Endometrium (tissue), 2 donors: Measurements from ENCODE around the gene PTP4A1.

ENCODE experiments used
- FAIRE-seq: peaks from 2 replicates; lab custom pipeline; 2012; peaks lifted over from hg19 to GRCh38; lab: Jason Lieb, UNC
- donor health status: control.
- donor health status: control.

The PTP4A1 gene

GRCh38 chr6:63556369-63556768 lies 15.9 kb upstream of the PTP4A1 start:
- no peak for FAIRE-seq

GRCh38 chr6:63558278-63558677 lies 14.0 kb upstream of the PTP4A1 start:
- no peak for FAIRE-seq

DNA sequence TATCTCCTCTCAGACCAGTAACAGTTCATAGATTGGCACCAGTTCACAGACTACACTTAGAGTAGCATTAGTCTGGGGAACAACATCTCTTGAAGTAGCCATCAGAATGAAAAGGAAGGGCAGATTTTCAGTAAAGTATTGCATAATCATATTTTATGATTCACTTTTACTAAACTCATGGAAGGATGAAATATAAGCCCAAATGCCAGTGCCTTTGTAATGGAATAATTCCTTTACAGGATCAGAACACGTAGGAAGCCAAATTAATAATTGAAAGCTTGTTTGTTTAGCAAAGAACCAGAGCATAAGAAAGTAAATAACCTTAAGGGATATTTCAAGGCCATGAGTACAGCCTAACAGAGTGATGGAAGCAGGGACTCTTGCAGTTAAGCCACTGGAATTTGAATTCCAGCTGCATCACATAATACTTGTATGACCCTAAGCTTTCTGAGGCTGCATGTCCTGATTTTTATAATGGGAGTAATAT lies 11.4 kb upstream of the PTP4A1 start:
- no peak for FAIRE-seq

DNA sequence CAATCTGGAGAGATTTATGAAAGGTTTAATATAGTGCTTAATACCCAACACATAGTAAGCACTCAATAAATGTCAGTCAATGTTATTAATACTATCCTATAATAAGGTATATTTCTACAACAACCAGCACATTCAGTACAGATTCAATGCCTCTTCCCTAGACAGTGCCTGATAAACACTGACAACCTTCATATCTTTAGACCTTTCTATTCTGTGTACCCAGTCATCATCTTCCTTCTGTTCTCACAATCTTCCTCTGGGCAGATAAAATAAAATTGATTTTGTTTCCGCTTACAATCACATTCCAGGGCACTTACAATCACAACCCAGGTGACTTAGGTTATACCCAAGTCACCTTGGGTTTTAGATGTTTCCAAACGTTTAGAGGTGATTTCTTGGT lies 11.0 kb upstream of the PTP4A1 start:
- FAIRE-seq, result no peak

DNA sequence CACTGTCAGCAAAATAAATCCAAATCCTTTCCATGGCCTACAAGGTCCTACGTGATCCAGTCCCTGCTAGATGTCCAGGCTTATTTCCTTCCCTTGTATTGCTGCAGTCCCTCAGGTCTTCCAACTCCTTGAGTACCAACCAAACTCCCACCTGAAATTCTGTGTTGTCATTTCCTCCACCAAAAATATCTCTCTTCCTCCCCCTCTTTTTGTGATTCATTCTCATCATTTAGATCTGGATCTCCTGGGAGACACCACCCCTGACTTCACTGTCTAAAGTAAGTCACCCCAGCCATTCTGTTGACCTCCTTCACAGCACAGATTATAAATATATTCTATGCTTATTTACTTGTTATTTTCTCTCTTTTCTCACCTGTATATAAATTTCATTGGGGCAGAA lies 9.0 kb upstream of the PTP4A1 start:
- no peak for FAIRE-seq

GRCh38 chr6:63565058-63565726 lies 7.1 kb upstream of the PTP4A1 start:
- no peak for FAIRE-seq

- no peak for FAIRE-seq
Observed at GRCh38 chr6:63565727-63566596, 6.3 kb upstream of the PTP4A1 start.

DNA sequence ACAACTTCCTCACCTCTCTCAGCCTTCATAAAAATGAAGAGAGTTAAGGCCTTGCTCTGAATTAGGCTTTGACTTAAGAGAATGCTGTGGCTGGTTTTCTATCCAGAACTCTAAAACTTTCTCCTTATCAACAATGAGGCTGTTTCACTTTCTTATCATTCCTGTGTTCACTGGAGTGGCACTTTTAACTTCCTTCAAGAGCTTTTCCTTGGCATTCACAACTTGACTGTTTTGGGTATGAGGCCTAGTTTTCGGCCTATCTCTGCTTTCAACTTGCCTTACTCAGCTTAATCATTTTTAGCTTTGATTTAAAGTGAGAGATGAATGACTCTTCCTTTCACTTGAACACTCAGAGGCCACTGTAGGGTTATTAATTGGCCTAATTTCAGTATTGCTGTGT lies 4.3 kb upstream of the PTP4A1 start:
- FAIRE-seq, result no peak

- FAIRE-seq, result no peak
Observed at GRCh38 chr6:63571361-63572043, 778 bp upstream of the PTP4A1 start.

GRCh38 chr6:63572747-63573075 lies 431 bp downstream of the PTP4A1 start:
- FAIRE-seq, result no peak

DNA sequence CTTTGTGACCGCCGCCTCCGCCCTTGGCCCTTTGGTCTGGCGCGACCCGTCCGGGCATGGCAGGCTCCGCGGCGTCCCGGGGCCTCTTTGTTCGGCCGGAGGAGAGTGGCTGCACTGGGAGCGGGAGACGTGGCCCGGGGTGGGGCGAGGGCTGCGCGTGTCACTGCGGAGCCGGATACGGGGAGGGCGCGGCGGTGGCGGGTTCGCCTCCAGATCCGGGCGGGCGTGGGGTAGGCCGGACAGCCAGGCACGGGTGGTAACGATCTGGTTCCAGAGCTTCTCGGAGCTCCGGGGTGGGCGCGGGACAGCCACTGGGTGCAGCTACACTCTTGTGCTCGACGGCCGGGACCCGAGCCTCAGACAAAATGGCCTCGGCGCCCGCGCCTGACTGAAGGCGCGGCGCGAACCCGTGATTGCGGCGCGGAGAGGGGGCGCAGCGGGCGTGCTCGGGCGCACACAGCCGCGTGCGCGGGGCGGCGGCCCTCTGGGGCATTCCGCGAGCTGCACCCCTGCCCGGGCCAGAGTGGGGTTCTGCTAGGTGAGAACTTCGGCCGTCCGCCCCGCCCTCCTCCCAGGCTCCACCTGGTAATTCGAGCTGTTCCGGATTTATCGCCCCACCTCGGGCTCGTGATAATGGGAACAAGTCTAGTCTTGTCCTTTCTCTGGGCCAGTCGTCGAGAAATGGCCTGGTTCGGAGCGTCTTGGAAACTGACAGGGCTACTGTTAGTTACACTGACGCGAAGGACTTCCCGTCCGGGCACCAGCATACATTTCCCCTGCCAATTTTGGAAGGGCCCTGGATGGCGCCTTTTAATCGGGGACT lies 1.0 kb downstream of the PTP4A1 start:
- no peak for FAIRE-seq

GRCh38 chr6:63573899-63574553 lies 1.7 kb downstream of the PTP4A1 start:
- FAIRE-seq, result no peak

- no peak for FAIRE-seq
Observed at GRCh38 chr6:63574554-63574900, 2.2 kb downstream of the PTP4A1 start.

GRCh38 chr6:63576147-63576772 lies 4.0 kb downstream of the PTP4A1 start:
- FAIRE-seq, result no peak

DNA sequence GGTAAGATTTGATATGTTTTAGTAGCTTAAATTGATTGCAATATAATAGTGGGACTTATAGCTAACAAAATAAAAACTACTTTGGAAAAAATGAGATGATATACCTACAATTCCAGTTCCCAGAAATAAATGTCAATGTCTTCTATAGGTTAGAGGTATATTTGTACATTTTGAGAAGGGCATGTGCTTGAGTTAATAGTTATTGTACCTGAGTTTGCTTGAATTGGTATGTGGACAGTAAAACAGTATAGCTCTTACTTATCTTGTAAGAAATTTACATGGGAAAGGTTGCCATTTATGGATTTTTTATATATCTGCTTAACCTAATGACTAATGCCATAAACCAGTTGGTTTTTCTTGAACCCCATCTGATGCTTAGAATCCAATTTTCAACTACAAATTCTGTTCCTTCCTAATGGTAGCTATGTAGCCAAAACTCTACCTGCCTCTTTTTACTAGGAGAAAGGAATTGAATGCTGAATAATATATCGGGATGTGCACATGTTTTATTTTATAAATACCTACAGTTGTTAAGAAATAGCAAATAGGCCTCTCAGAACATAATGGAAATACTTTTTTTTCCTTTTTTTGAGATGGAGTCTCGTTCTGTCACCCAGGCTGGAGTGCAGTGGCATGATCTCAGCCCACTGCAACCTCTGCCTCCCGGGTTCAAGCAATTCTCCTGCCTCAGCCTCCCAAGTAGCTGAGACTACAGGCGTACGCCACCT lies 4.9 kb downstream of the PTP4A1 start:
- no peak for FAIRE-seq

DNA sequence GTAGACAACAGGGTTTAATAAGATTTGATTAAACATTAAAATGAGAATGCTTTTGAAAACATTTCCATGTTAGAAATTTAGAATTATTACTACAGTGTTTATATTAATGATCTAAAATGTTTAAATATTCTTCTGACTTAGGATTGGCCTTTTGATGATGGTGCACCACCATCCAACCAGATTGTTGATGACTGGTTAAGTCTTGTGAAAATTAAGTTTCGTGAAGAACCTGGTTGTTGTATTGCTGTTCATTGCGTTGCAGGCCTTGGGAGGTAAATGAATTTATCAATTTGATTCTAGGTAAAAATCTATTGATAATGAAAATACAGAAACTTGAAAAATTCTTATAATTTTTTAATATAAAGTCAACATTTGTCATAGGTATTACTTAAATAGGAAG lies 6.5 kb downstream of the PTP4A1 start:
- FAIRE-seq, result no peak

DNA sequence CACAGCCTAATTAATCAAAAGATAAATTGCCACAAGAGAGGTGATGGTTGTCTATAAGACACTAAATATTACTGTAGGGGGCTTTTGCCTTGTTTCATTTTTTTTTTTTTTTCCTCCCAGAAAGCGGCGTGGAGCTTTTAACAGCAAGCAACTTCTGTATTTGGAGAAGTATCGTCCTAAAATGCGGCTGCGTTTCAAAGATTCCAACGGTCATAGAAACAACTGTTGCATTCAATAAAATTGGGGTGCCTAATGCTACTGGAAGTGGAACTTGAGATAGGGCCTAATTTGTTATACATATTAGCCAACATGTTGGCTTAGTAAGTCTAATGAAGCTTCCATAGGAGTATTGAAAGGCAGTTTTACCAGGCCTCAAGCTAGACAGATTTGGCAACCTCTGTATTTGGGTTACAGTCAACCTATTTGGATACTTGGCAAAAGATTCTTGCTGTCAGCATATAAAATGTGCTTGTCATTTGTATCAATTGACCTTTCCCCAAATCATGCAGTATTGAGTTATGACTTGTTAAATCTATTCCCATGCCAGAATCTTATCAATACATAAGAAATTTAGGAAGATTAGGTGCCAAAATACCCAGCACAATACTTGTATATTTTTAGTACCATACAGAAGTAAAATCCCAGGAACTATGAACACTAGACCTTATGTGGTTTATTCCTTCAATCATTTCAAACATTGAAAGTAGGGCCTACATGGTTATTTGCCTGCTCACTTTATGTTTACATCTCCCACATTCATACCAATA lies 7.8 kb downstream of the PTP4A1 start:
- no peak for FAIRE-seq

- FAIRE-seq, result no peak
Observed at GRCh38 chr6:63580704-63580961, 8.4 kb downstream of the PTP4A1 start.

GRCh38 chr6:63581355-63582013 lies 9.2 kb downstream of the PTP4A1 start:
- FAIRE-seq, result peak; percentile 33
